Activated CD4-positive, alpha-beta T cell treated with anti-CD3 and anti-CD28 coated beads, Interleukin-2, amount 10 ng/mL, durations not matched to agents 24 days and 14 days (primary cell): Measurements from ENCODE around the gene L3HYPDH. TPM values are rescaled to one million over a fixed set of nuclear protein-coding genes. Genes with fewer than 3 reads are reported as not detected.
"Not testable (repeated sequence)": the region's sequence is repeated elsewhere in the genome, so short reads cannot be mapped to it uniquely, and the experiment has no call there.

Source experiments
- DNase-seq: peaks from one replicate; pipeline ENCODE4 v3.0.0; 2022
- H3K27ac Mint-ChIP-seq: one replicate; pipeline ENCODE4 v1.8.0; 2022; ENCODE audit warnings: mild to moderate bottlenecking, mixed read lengths
- H3K27me3 Mint-ChIP-seq: one replicate; pipeline ENCODE4 v1.8.0; 2022; ENCODE audit warnings: mixed read lengths
- H3K36me3 Mint-ChIP-seq: one replicate; pipeline ENCODE4 v1.8.0; 2022; ENCODE audit warnings: low read depth, mild to moderate bottlenecking, mixed read lengths
- H3K4me1 Mint-ChIP-seq: one replicate; pipeline ENCODE4 v1.8.0; 2021; ENCODE audit warnings: mixed read lengths
- H3K4me3 Mint-ChIP-seq: one replicate; pipeline ENCODE4 v1.8.0; 2022; ENCODE audit warnings: mild to moderate bottlenecking, moderate library complexity, mixed read lengths
- H3K9me3 Mint-ChIP-seq: one replicate; pipeline ENCODE4 v1.8.0; 2021; ENCODE audit warnings: mixed read lengths
- intact Hi-C: fragments of 100-400 bp; cut with micrococcal nuclease; formaldehyde crosslinking; loops from one replicate; pipeline ENCODE4 v1.15.1; 2023
- total RNA-seq: library from RNA; stranded (reverse); gene quantifications from 2 replicates; pipeline ENCODE4 v1.2.3, GENCODE V29; 2022

The L3HYPDH gene
- total RNA-seq, 1 donor from 2014 or later: 20.8 TPM

GRCh38 chr14:59463787-59464485 lies 20.3 kb downstream of the L3HYPDH start:
- no peaks in the 10 kb centered on the region for H3K9me3 Mint-ChIP-seq
- H3K27me3 Mint-ChIP-seq: peaks cover 15% of the 10 kb centered on the region
- peak overlapping the region; percentile 86 for H3K4me3 Mint-ChIP-seq
- H3K27ac Mint-ChIP-seq: peak overlapping the region; percentile 80
- DNase-seq: no peak
- intact Hi-C loops: loop anchor here (1.0 kb wide), 1 partner anchor 20 kb away; the partner anchor contains the start of genes JKAMP and L3HYPDH
- peaks cover 2% of the 10 kb centered on the region for H3K36me3 Mint-ChIP-seq
- peaks cover 6% of the 10 kb centered on the region for H3K4me1 Mint-ChIP-seq

- Mint-ChIP-seq H3K4me3 (no peak overlapping the region), H3K36me3 (peaks cover 4% of the 10 kb centered on the region), H3K4me1 (peaks cover 6% of the 10 kb centered on the region), H3K27me3 (peaks cover 15% of the 10 kb centered on the region), H3K27ac (no peak overlapping the region), H3K9me3 (no peaks in the 10 kb centered on the region)
- no peak for DNase-seq
- intact Hi-C loops: no loop called here
Measured at GRCh38 chr14:59461891-59462290, 22.3 kb downstream of the L3HYPDH start.

DNA sequence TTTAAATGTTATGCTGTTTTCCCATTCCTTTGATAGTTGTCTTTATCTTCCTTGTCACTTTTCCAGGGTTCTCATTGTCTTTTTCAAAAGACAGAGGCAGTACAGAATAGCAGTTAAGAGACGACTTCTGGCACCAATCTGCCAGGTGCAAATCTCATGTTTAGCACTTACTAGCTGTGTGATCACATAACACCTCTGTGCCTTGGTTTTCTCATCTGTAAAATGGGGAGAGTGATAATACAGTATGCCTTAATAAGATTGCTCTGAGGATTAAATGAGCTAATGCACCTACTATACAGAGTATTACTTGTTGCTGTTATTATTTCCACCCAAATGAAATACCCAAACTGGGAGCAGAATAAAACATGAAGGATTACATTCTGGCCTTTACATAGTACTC lies 23.8 kb downstream of the L3HYPDH start:
- Mint-ChIP-seq H3K4me3 (no peak overlapping the region), H3K4me1 (peaks cover 4% of the 10 kb centered on the region), H3K27me3 (peaks cover 12% of the 10 kb centered on the region), H3K9me3 (no peaks in the 10 kb centered on the region), H3K36me3 (peaks cover 13% of the 10 kb centered on the region), H3K27ac (no peak overlapping the region)
- no peak for DNase-seq
- intact Hi-C loops: no loop called here

DNA sequence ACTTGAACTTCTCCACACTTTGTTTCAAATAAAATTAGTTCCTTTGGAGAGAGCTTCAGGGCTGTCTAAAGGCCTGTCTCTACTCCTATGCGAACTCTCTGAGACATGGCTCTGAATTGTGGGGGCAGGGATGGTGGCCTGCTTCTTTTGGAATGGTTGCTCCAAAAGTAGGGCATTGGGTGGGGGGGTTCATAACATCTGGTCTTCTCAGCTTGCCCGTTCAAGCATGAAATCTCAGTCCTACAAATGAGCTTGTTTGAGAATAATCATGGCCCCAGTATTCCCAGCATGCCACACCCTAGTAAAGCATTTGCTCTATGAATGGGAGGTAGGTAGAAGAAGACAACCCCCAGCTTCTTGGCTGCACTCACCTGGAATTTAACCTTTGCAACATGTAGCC lies 25.7 kb downstream of the L3HYPDH start:
- peaks cover 13% of the 10 kb centered on the region for H3K36me3 Mint-ChIP-seq
- H3K27me3 Mint-ChIP-seq: peaks cover 11% of the 10 kb centered on the region
- no peak overlapping the region for H3K27ac Mint-ChIP-seq
- intact Hi-C loops: no loop called here
- no peaks in the 10 kb centered on the region for H3K9me3 Mint-ChIP-seq
- no peak for DNase-seq
- no peak overlapping the region for H3K4me3 Mint-ChIP-seq
- H3K4me1 Mint-ChIP-seq: no peaks in the 10 kb centered on the region

- Mint-ChIP-seq H3K36me3 (peaks cover 13% of the 10 kb centered on the region), H3K27ac (no peak overlapping the region), H3K27me3 (peaks cover 5% of the 10 kb centered on the region), H3K4me1 (no peaks in the 10 kb centered on the region), H3K4me3 (no peak overlapping the region), H3K9me3 (no peaks in the 10 kb centered on the region)
- DNase-seq: no peak
- intact Hi-C loops: no loop called here
Measured at GRCh38 chr14:59455411-59455810, 28.8 kb downstream of the L3HYPDH start.

DNA sequence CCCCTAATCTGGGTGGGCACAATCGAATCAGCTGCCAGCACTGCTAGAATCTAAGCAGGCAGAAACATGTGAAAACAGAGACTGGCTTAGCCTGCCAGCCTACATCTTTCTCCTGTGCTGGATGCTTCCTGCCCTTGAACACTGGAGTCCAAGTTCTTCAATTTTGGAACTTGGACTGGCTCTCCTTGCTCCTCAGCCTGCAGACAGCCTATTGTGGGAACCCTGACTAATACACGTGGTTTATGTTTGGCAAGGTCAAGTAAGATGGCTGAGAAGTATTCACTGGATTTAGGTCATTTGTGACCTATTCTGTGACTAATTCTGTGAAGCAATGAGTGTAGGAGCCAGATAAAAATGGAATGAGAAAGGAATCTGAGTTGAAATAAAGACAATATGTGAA lies 30.1 kb downstream of the L3HYPDH start:
- no peak overlapping the region for H3K27ac Mint-ChIP-seq
- H3K27me3 Mint-ChIP-seq: no peaks in the 10 kb centered on the region
- H3K4me3 Mint-ChIP-seq: no peak overlapping the region
- H3K4me1 Mint-ChIP-seq: no peaks in the 10 kb centered on the region
- intact Hi-C loops: no loop called here
- H3K36me3 Mint-ChIP-seq: peaks cover 11% of the 10 kb centered on the region
- DNase-seq: no peak
- no peaks in the 10 kb centered on the region for H3K9me3 Mint-ChIP-seq

GRCh38 chr14:59451849-59452248 lies 32.4 kb downstream of the L3HYPDH start:
- Mint-ChIP-seq H3K4me1 (no peaks in the 10 kb centered on the region), H3K36me3 (peaks cover 9% of the 10 kb centered on the region), H3K4me3 (no peak overlapping the region), H3K9me3 (no peaks in the 10 kb centered on the region), H3K27me3 (no peaks in the 10 kb centered on the region), H3K27ac (no peak overlapping the region)
- intact Hi-C loops: no loop called here
- DNase-seq: no peak

- H3K9me3 Mint-ChIP-seq: no peaks in the 10 kb centered on the region
- DNase-seq: no peak
- intact Hi-C loops: no loop called here
Measured at GRCh38 chr14:59450716-59451115, 33.5 kb downstream of the L3HYPDH start.

GRCh38 chr14:59448673-59449072 lies 35.5 kb downstream of the L3HYPDH start:
- intact Hi-C loops: not testable (repeated sequence)

More at GRCh38 chr14:59450716-59451115, 33.5 kb downstream of the L3HYPDH start:
- H3K27ac Mint-ChIP-seq: no peak overlapping the region
- H3K36me3 Mint-ChIP-seq: peaks cover 3% of the 10 kb centered on the region
- no peak overlapping the region for H3K4me3 Mint-ChIP-seq
- no peaks in the 10 kb centered on the region for H3K4me1 Mint-ChIP-seq
- no peaks in the 10 kb centered on the region for H3K27me3 Mint-ChIP-seq

GRCh38 chr14:59439256-59439965 lies 44.8 kb downstream of the L3HYPDH start:
- Mint-ChIP-seq H3K27me3 (peaks cover 4% of the 10 kb centered on the region), H3K9me3 (no peaks in the 10 kb centered on the region), H3K36me3 (no peaks in the 10 kb centered on the region), H3K4me1 (no peaks in the 10 kb centered on the region), H3K4me3 (no peak overlapping the region), H3K27ac (no peak overlapping the region)
- intact Hi-C loops: no loop called here
- no peak for DNase-seq

More at GRCh38 chr14:59448673-59449072, 35.5 kb downstream of the L3HYPDH start:
- H3K9me3 Mint-ChIP-seq, H3K36me3 Mint-ChIP-seq, H3K4me1 Mint-ChIP-seq, H3K4me3 Mint-ChIP-seq, DNase-seq, H3K27me3 Mint-ChIP-seq, H3K27ac Mint-ChIP-seq: not testable (repeated sequence)

GRCh38 chr14:59438195-59438647 lies 46.0 kb downstream of the L3HYPDH start:
- intact Hi-C loops: no loop called here

DNA sequence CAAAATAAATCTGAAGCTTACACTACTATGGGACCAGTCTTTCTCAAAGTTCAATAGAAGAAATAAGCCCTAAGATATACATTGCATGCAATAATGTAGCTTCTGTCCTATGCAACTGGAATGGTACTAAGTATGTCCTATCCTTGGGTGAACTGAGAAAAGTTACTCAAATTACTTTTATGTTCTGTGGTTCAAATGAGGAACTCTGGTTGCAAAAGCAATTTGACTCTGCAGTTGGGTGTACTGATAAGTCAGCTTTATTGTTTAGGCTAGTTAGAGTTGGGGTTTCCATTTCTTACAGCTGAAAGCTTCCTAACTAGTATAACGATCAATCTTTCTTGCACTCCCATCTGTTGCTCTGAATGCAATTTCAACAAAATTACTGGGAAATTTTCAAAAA lies 48.2 kb downstream of the L3HYPDH start:
- Mint-ChIP-seq H3K9me3 (no peaks in the 10 kb centered on the region), H3K4me1 (no peaks in the 10 kb centered on the region), H3K27ac (no peak overlapping the region), H3K4me3 (no peak overlapping the region), H3K36me3 (no peaks in the 10 kb centered on the region), H3K27me3 (peaks cover 2% of the 10 kb centered on the region)
- intact Hi-C loops: no loop called here
- DNase-seq: no peak

More at GRCh38 chr14:59438195-59438647, 46.0 kb downstream of the L3HYPDH start:
- no peaks in the 10 kb centered on the region for H3K9me3 Mint-ChIP-seq
- no peaks in the 10 kb centered on the region for H3K36me3 Mint-ChIP-seq
- H3K27me3 Mint-ChIP-seq: peaks cover 4% of the 10 kb centered on the region
- no peak overlapping the region for H3K4me3 Mint-ChIP-seq
- H3K4me1 Mint-ChIP-seq: no peaks in the 10 kb centered on the region
- DNase-seq: no peak
- H3K27ac Mint-ChIP-seq: no peak overlapping the region

GRCh38 chr14:59435101-59435500 lies 49.1 kb downstream of the L3HYPDH start:
- H3K27me3 Mint-ChIP-seq: peaks cover 2% of the 10 kb centered on the region
- no peak overlapping the region for H3K27ac Mint-ChIP-seq
- H3K9me3 Mint-ChIP-seq: no peaks in the 10 kb centered on the region
- H3K36me3 Mint-ChIP-seq: no peaks in the 10 kb centered on the region
- H3K4me1 Mint-ChIP-seq: no peaks in the 10 kb centered on the region
- intact Hi-C loops: no loop called here
- H3K4me3 Mint-ChIP-seq: no peak overlapping the region
- DNase-seq: no peak

GRCh38 chr14:59429790-59430189 lies 54.4 kb downstream of the L3HYPDH start:
- peaks cover 7% of the 10 kb centered on the region for H3K27me3 Mint-ChIP-seq
- H3K36me3 Mint-ChIP-seq: no peaks in the 10 kb centered on the region
- H3K4me1 Mint-ChIP-seq: peaks cover 6% of the 10 kb centered on the region
- H3K4me3 Mint-ChIP-seq: no peak overlapping the region
- no peak for DNase-seq
- H3K9me3 Mint-ChIP-seq: no peaks in the 10 kb centered on the region
- H3K27ac Mint-ChIP-seq: no peak overlapping the region
- intact Hi-C loops: no loop called here
